Sciatic nerve (tissue), 2 donors: ENCODE results near the gene ATP2B3. TPM values are rescaled to one million over a fixed set of nuclear protein-coding genes. Genes with fewer than 3 reads are reported as not detected.

Experiments
- ATAC-seq: fragments of 200-7000 bp; cut with Tn5 transposase; one replicate; pipeline ENCODE4 v1.9.1; 2020; ENCODE audit warnings: mild to moderate bottlenecking, moderate library complexity
- DNase-seq: peaks from one replicate; pipeline ENCODE4 v3.0.0-alpha.2; 2020; ENCODE audit warnings: low spot score
- intact Hi-C: fragments of 100-400 bp; cut with DNase I; formaldehyde crosslinking; loops from one replicate; pipeline ENCODE4 v1.14.2; 2022
- total RNA-seq: library from RNA; stranded (reverse); fragmentation: NEBNext Ultra II Directional; extraction: Animal tissue kit (Norgen Biotek cat#: 25700); gene quantifications from one replicate; pipeline ENCODE4 v1.2.1, GENCODE V29; 2021
- donor health status: DM: no; HTN: no; CAD: no.
- donor health status: DM: no; HTN: no; CAD: no.

ATP2B3 gene
- total RNA-seq: 0.09 TPM

- intact Hi-C loops: no loop called here
- DNase-seq (no peak), ATAC-seq (no peak)
These were observed at the start of gene ATP2B3 for GRCh38 chrX:153517423-153517822. Gene ATP2B3 (plus strand): TSS chrX:153517642. CDS start chrX:153536248, 18,606 bp downstream.

GRCh38 chrX:153468008-153468580 lies 49.3 kb upstream of the ATP2B3 start:
- intact Hi-C loops: no loop called here
- DNase-seq: no peak

GRCh38 chrX:153469811-153470410 lies 47.5 kb upstream of the ATP2B3 start:
- intact Hi-C loops: loop anchor here (5.0 kb wide), 1 partner anchor 37 kb away; no protein-coding TSS in a partner anchor
- DNase-seq (no peak), ATAC-seq (no peak)

More at GRCh38 chrX:153468008-153468580, 49.3 kb upstream of the ATP2B3 start:
- no peak for ATAC-seq

GRCh38 chrX:153470411-153471363 lies 46.8 kb upstream of the ATP2B3 start, which contains the start of gene HAUS7:
Gene HAUS7 (minus strand): TSS chrX:153470576. CDS start chrX:153470557, 19 bp downstream.
- intact Hi-C loops: loop anchor here (5.0 kb wide), 1 partner anchor 37 kb away; no protein-coding TSS in a partner anchor
- ATAC-seq: peak; percentile 91
- peak; percentile 94 for DNase-seq

GRCh38 chrX:153471663-153472280 lies 45.7 kb upstream of the ATP2B3 start:
- ATAC-seq (no peak), DNase-seq (no peak)
- intact Hi-C loops: loop anchor here (5.0 kb wide), 1 partner anchor 36 kb away; no protein-coding TSS in a partner anchor

GRCh38 chrX:153473126-153473525 lies 44.3 kb upstream of the ATP2B3 start:
- intact Hi-C loops: loop anchor here (5.0 kb wide), 1 partner anchor 34 kb away; no protein-coding TSS in a partner anchor
- ATAC-seq: no peak
- no peak for DNase-seq

- DNase-seq: no peak
- no peak for ATAC-seq
- intact Hi-C loops: loop anchor here (5.0 kb wide), 1 partner anchor 33 kb away; no protein-coding TSS in a partner anchor
These were observed 43.2 kb upstream of the ATP2B3 start for GRCh38 chrX:153474266-153474665.

GRCh38 chrX:153474718-153475117 lies 42.7 kb upstream of the ATP2B3 start:
- ATAC-seq (no peak), DNase-seq (peak; percentile 85)
- intact Hi-C loops: loop anchor here (5.0 kb wide), 1 partner anchor 33 kb away; no protein-coding TSS in a partner anchor

- DNase-seq (no peak), ATAC-seq (no peak)
- intact Hi-C loops: no loop called here
These were observed 42.2 kb upstream of the ATP2B3 start for GRCh38 chrX:153475271-153475670.

- ATAC-seq: no peak
- intact Hi-C loops: no loop called here
These were observed 41.6 kb upstream of the ATP2B3 start for GRCh38 chrX:153475751-153476281.

GRCh38 chrX:153476666-153477363 lies 40.6 kb upstream of the ATP2B3 start:
- ATAC-seq (peak; percentile 57), DNase-seq (no peak)
- intact Hi-C loops: no loop called here

More at GRCh38 chrX:153475751-153476281, 41.6 kb upstream of the ATP2B3 start:
- no peak for DNase-seq

- intact Hi-C loops: no loop called here
- DNase-seq: no peak
- no peak for ATAC-seq
These were observed 40.0 kb upstream of the ATP2B3 start for GRCh38 chrX:153477364-153477857.

- peak; percentile 49 for ATAC-seq
These were observed 39.5 kb upstream of the ATP2B3 start for GRCh38 chrX:153477901-153478300.

GRCh38 chrX:153478746-153479145 lies 38.7 kb upstream of the ATP2B3 start:
- DNase-seq (no peak), ATAC-seq (peak; percentile 34)
- intact Hi-C loops: no loop called here

More at GRCh38 chrX:153477901-153478300, 39.5 kb upstream of the ATP2B3 start:
- intact Hi-C loops: no loop called here
- DNase-seq: no peak

GRCh38 chrX:153481043-153481442 lies 36.4 kb upstream of the ATP2B3 start:
- no peak for ATAC-seq
- no peak for DNase-seq
- intact Hi-C loops: no loop called here

- no peak for ATAC-seq
- intact Hi-C loops: no loop called here
- no peak for DNase-seq
These were observed 34.9 kb upstream of the ATP2B3 start for GRCh38 chrX:153482376-153483015.

- intact Hi-C loops: no loop called here
- DNase-seq (no peak), ATAC-seq (no peak)
These were observed 31.9 kb upstream of the ATP2B3 start for GRCh38 chrX:153485396-153486080.
